Calu3 (cell line): ENCODE measurements around the gene WHRN. TPM values are rescaled to one million over a fixed set of nuclear protein-coding genes. Genes with fewer than 3 reads are reported as not detected.

ENCODE experiments used
- BruUV-seq: library from RNA; stranded (reverse); fragments of 400-500 nt; replicated peaks from 2 replicates; lab custom pipeline; 2021; lab: Mats Ljungman, UMichigan
- CTCF ChIA-PET: fragments of 300-600 bp; sonication (Branson Sonifier 250); formaldehyde crosslinking; loops from one replicate; lab custom pipeline; 2022; ENCODE audit warnings: antibody characterized with exemption; lab: Charles Lee
- DNase-seq: peaks from one replicate; pipeline ENCODE4 v3.0.0; 2022
- H3K27ac Mint-ChIP-seq: one replicate; pipeline ENCODE4 v1.8.0; 2022; ENCODE audit warnings: mixed read lengths; ENCODE audit not compliant: unreplicated experiment
- H3K27me3 Mint-ChIP-seq: one replicate; pipeline ENCODE4 v1.8.0; 2022; ENCODE audit warnings: mixed read lengths; ENCODE audit not compliant: unreplicated experiment
- H3K36me3 Mint-ChIP-seq: one replicate; pipeline ENCODE4 v1.8.0; 2022; ENCODE audit warnings: mild to moderate bottlenecking, moderate library complexity, mixed read lengths; ENCODE audit not compliant: insufficient read depth, unreplicated experiment
- H3K4me1 Mint-ChIP-seq: one replicate; pipeline ENCODE4 v1.8.0; 2022; ENCODE audit warnings: mild to moderate bottlenecking, low read depth, mixed read lengths; ENCODE audit not compliant: unreplicated experiment
- H3K4me3 Mint-ChIP-seq: one replicate; pipeline ENCODE4 v1.8.0; 2022; ENCODE audit warnings: mild to moderate bottlenecking, low read depth, moderate library complexity, mixed read lengths; ENCODE audit not compliant: unreplicated experiment
- H3K9me3 Mint-ChIP-seq: one replicate; pipeline ENCODE4 v1.8.0; 2022; ENCODE audit warnings: low read depth, mixed read lengths; ENCODE audit not compliant: unreplicated experiment
- intact Hi-C: fragments of 100-400 bp; cut with micrococcal nuclease; formaldehyde crosslinking; loops from one replicate; pipeline ENCODE4 v1.10.0; 2022; ENCODE audit not compliant: unreplicated experiment
- total RNA-seq: library from RNA; stranded (reverse); gene quantifications from 2 replicates; pipeline ENCODE4 v1.2.3, GENCODE V29; 2022
- TF ChIP-seq, protein P1 (sequence below): fragments of 200-600 bp; IDR thresholded peaks from one replicate; pipeline ENCODE4 v1.8.0; 2022; ENCODE audit warnings: antibody characterized with exemption; ENCODE audit not compliant: unreplicated experiment

WHRN gene
- total RNA-seq, 1 experiment from 2014 or later = 4.9 TPM

- Mint-ChIP-seq H3K36me3 (no peaks in the 10 kb centered on the region), H3K27me3 (peaks cover 22% of the 10 kb centered on the region), H3K9me3 (no peaks in the 10 kb centered on the region), H3K4me3 (peak overlapping the region; percentile 19), H3K4me1 (peaks cover 9% of the 10 kb centered on the region), H3K27ac (peak overlapping the region; percentile 86)
- TF ChIP-seq, protein P1, sequence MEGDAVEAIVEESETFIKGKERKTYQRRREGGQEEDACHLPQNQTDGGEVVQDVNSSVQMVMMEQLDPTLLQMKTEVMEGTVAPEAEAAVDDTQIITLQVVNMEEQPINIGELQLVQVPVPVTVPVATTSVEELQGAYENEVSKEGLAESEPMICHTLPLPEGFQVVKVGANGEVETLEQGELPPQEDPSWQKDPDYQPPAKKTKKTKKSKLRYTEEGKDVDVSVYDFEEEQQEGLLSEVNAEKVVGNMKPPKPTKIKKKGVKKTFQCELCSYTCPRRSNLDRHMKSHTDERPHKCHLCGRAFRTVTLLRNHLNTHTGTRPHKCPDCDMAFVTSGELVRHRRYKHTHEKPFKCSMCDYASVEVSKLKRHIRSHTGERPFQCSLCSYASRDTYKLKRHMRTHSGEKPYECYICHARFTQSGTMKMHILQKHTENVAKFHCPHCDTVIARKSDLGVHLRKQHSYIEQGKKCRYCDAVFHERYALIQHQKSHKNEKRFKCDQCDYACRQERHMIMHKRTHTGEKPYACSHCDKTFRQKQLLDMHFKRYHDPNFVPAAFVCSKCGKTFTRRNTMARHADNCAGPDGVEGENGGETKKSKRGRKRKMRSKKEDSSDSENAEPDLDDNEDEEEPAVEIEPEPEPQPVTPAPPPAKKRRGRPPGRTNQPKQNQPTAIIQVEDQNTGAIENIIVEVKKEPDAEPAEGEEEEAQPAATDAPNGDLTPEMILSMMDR = no peak
- CTCF ChIA-PET = interaction anchor here (0.7 to 1.2 kb wide), 3 partner anchors 24 to 101 kb away, joined by 3 to 4 read pairs (median 4); no protein-coding TSS in a partner anchor
- peak; percentile 79 for DNase-seq
- BruUV-seq = no TSS peak
- intact Hi-C loops = no loop called here
Observed at GRCh38 chr9:114551750-114552685, 46.7 kb upstream of the WHRN start.

- no TSS peak for BruUV-seq
- no peaks in the 10 kb centered on the region for H3K9me3 Mint-ChIP-seq
- DNase-seq = no peak
- no peak overlapping the region for H3K4me3 Mint-ChIP-seq
- CTCF ChIA-PET = no interaction called here
- no peak overlapping the region for H3K27ac Mint-ChIP-seq
- no peaks in the 10 kb centered on the region for H3K36me3 Mint-ChIP-seq
- peaks cover 9% of the 10 kb centered on the region for H3K4me1 Mint-ChIP-seq
- intact Hi-C loops = no loop called here
- TF ChIP-seq, protein P1 = no peak
- H3K27me3 Mint-ChIP-seq = peaks cover 37% of the 10 kb centered on the region
Observed at GRCh38 chr9:114549697-114550330, 44.5 kb upstream of the WHRN start.

- intact Hi-C loops = no loop called here
- CTCF ChIA-PET = no interaction called here
- peaks cover 5% of the 10 kb centered on the region for H3K4me1 Mint-ChIP-seq
- H3K27me3 Mint-ChIP-seq = peaks cover 44% of the 10 kb centered on the region
- no peak overlapping the region for H3K27ac Mint-ChIP-seq
- H3K4me3 Mint-ChIP-seq = no peak overlapping the region
- no peak for DNase-seq
- H3K9me3 Mint-ChIP-seq = no peaks in the 10 kb centered on the region
- no peaks in the 10 kb centered on the region for H3K36me3 Mint-ChIP-seq
- BruUV-seq = no TSS peak
- TF ChIP-seq, protein P1 = no peak
Observed at GRCh38 chr9:114546851-114547250, 41.6 kb upstream of the WHRN start.

- H3K4me3 Mint-ChIP-seq = no peak overlapping the region
- TF ChIP-seq, protein P1 = no peak
- CTCF ChIA-PET = no interaction called here
- peaks cover 45% of the 10 kb centered on the region for H3K27me3 Mint-ChIP-seq
- H3K9me3 Mint-ChIP-seq = no peaks in the 10 kb centered on the region
- intact Hi-C loops = no loop called here
- DNase-seq = no peak
- H3K27ac Mint-ChIP-seq = no peak overlapping the region
- no peaks in the 10 kb centered on the region for H3K36me3 Mint-ChIP-seq
- no peaks in the 10 kb centered on the region for H3K4me1 Mint-ChIP-seq
- BruUV-seq = no TSS peak
Observed at GRCh38 chr9:114545055-114545454, 39.8 kb upstream of the WHRN start.
